ENCODE data around the gene MYT1. TPM values are rescaled to one million over a fixed set of nuclear protein-coding genes. Genes with fewer than 3 reads are reported as not detected.

Gene MYT1
- total and polyA plus RNA-seq, 5 donors = 0.31 to 1.5 (median 1.2) TPM

- WGBS = 86% methylated on average over 17 of the region's 17 CpGs
- ATAC-seq = no peak
- no peaks in the 10 kb centered on the region for H3K9me3 ChIP-seq (ENCODE audit: control insufficient read depth, low read length)
- no peak overlapping the region for H3K27ac ChIP-seq (ENCODE audit: low read length)
- no peaks in the 10 kb centered on the region for H3K4me1 ChIP-seq (ENCODE audit: control insufficient read depth, insufficient read depth, low read length)
- no peak overlapping the region for H3K4me3 ChIP-seq (ENCODE audit: low read length)
- no peaks in the 10 kb centered on the region for H3K27me3 ChIP-seq (ENCODE audit: control insufficient read depth, insufficient read depth)
- DNase-seq = no peak
- intact Hi-C loops (cut with DNase I) = no loop called here
These were observed 73.1 kb downstream of the MYT1 start for GRCh38 chr20:64237316-64237715.

GRCh38 chr20:64238115-64238825 lies 74.0 kb downstream of the MYT1 start:
- intact Hi-C loops (cut with DNase I) = no loop called here
- ATAC-seq (no peak), DNase-seq (no peak)
- no peaks in the 10 kb centered on the region for H3K9me3 ChIP-seq (ENCODE audit: control insufficient read depth, low read length)
- H3K27ac ChIP-seq (ENCODE audit: low read length) = no peak overlapping the region
- WGBS = 56% methylated on average over 11 of the region's 11 CpGs
- H3K4me1 ChIP-seq (ENCODE audit: control insufficient read depth, insufficient read depth, low read length) = no peaks in the 10 kb centered on the region
- no peak overlapping the region for H3K4me3 ChIP-seq (ENCODE audit: low read length)
- no peaks in the 10 kb centered on the region for H3K27me3 ChIP-seq (ENCODE audit: control insufficient read depth, insufficient read depth)

- Histone ChIP-seq H3K27me3 (ENCODE audit: control insufficient read depth, insufficient read depth) (no peaks in the 10 kb centered on the region), H3K4me3 (ENCODE audit: low read length) (no peak overlapping the region), H3K27ac (ENCODE audit: low read length) (no peak overlapping the region), H3K9me3 (ENCODE audit: control insufficient read depth, low read length) (no peaks in the 10 kb centered on the region), H3K4me1 (ENCODE audit: control insufficient read depth, insufficient read depth, low read length) (no peaks in the 10 kb centered on the region)
- intact Hi-C loops (cut with DNase I) = no loop called here
- ATAC-seq (peak in 1 of 2 donors; percentile 24), DNase-seq (no peak)
- WGBS = 71% methylated on average over 7 of the region's 7 CpGs
These were observed 74.7 kb downstream of the MYT1 start for GRCh38 chr20:64238851-64239387.

GRCh38 chr20:64239449-64240242 lies 75.4 kb downstream of the MYT1 start:
- Histone ChIP-seq H3K27ac (ENCODE audit: low read length) (no peak overlapping the region), H3K27me3 (ENCODE audit: control insufficient read depth, insufficient read depth) (no peaks in the 10 kb centered on the region), H3K4me3 (ENCODE audit: low read length) (no peak overlapping the region), H3K4me1 (ENCODE audit: control insufficient read depth, insufficient read depth, low read length) (no peaks in the 10 kb centered on the region), H3K9me3 (ENCODE audit: control insufficient read depth, low read length) (no peaks in the 10 kb centered on the region)
- no peak for ATAC-seq
- 91% methylated on average over 19 of the region's 19 CpGs for WGBS
- no peak for DNase-seq
- intact Hi-C loops (cut with DNase I) = no loop called here

- Histone ChIP-seq H3K27ac (ENCODE audit: low read length) (no peak overlapping the region), H3K9me3 (ENCODE audit: control insufficient read depth, low read length) (no peaks in the 10 kb centered on the region), H3K4me3 (ENCODE audit: low read length) (no peak overlapping the region), H3K4me1 (ENCODE audit: control insufficient read depth, insufficient read depth, low read length) (no peaks in the 10 kb centered on the region), H3K27me3 (ENCODE audit: control insufficient read depth, insufficient read depth) (no peaks in the 10 kb centered on the region)
- no peak for ATAC-seq
- 91% methylated on average over 26 of the region's 26 CpGs for WGBS
- intact Hi-C loops (cut with DNase I) = no loop called here
- no peak for DNase-seq
These were observed 76.2 kb downstream of the MYT1 start for GRCh38 chr20:64240243-64241015.

GRCh38 chr20:64241061-64241460 lies 76.8 kb downstream of the MYT1 start:
- no peak overlapping the region for H3K4me3 ChIP-seq (ENCODE audit: low read length)
- no peak for ATAC-seq
- H3K27ac ChIP-seq (ENCODE audit: low read length) = no peak overlapping the region
- DNase-seq = no peak
- WGBS = 72% methylated on average over 8 of the region's 8 CpGs
- no peaks in the 10 kb centered on the region for H3K9me3 ChIP-seq (ENCODE audit: control insufficient read depth, low read length)
- H3K4me1 ChIP-seq (ENCODE audit: control insufficient read depth, insufficient read depth, low read length) = no peaks in the 10 kb centered on the region
- no peaks in the 10 kb centered on the region for H3K27me3 ChIP-seq (ENCODE audit: control insufficient read depth, insufficient read depth)
- intact Hi-C loops (cut with DNase I) = no loop called here

- ATAC-seq (no peak), DNase-seq (no peak)
- no peaks in the 10 kb centered on the region for H3K9me3 ChIP-seq (ENCODE audit: control insufficient read depth, low read length)
- H3K4me3 ChIP-seq (ENCODE audit: low read length) = no peak overlapping the region
- no peak overlapping the region for H3K27ac ChIP-seq (ENCODE audit: low read length)
- intact Hi-C loops (cut with DNase I) = no loop called here
- 80% methylated on average over 19 of the region's 19 CpGs for WGBS
- H3K4me1 ChIP-seq (ENCODE audit: control insufficient read depth, insufficient read depth, low read length) = no peaks in the 10 kb centered on the region
- no peaks in the 10 kb centered on the region for H3K27me3 ChIP-seq (ENCODE audit: control insufficient read depth, insufficient read depth)
These were observed 77.9 kb downstream of the MYT1 start for GRCh38 chr20:64242003-64242796.

GRCh38 chr20:64242797-64243475 lies 78.7 kb downstream of the MYT1 start:
- H3K4me1 ChIP-seq (ENCODE audit: control insufficient read depth, insufficient read depth, low read length) = no peaks in the 10 kb centered on the region
- no peaks in the 10 kb centered on the region for H3K9me3 ChIP-seq (ENCODE audit: control insufficient read depth, low read length)
- intact Hi-C loops (cut with DNase I) = no loop called here
- H3K4me3 ChIP-seq (ENCODE audit: low read length) = no peak overlapping the region
- ATAC-seq = no peak
- DNase-seq = no peak
- H3K27ac ChIP-seq (ENCODE audit: low read length) = no peak overlapping the region
- no peaks in the 10 kb centered on the region for H3K27me3 ChIP-seq (ENCODE audit: control insufficient read depth, insufficient read depth)
- 82% methylated on average over 4 of the region's 4 CpGs for WGBS

GRCh38 chr20:64244281-64244805 lies 80.1 kb downstream of the MYT1 start:
- Histone ChIP-seq H3K4me3 (ENCODE audit: low read length) (no peak overlapping the region), H3K9me3 (ENCODE audit: control insufficient read depth, low read length) (no peaks in the 10 kb centered on the region), H3K27me3 (ENCODE audit: control insufficient read depth, insufficient read depth) (no peaks in the 10 kb centered on the region), H3K27ac (ENCODE audit: low read length) (no peak overlapping the region), H3K4me1 (ENCODE audit: control insufficient read depth, insufficient read depth, low read length) (no peaks in the 10 kb centered on the region)
- intact Hi-C loops (cut with DNase I) = no loop called here
- ATAC-seq (no peak), DNase-seq (no peak)
- 60% methylated on average over 2 of the region's 2 CpGs for WGBS

All from right cardiac atrium (tissue), 5 donors.